H9 (cell line): ENCODE measurements around the gene AIFM2. TPM values are rescaled to one million over a fixed set of nuclear protein-coding genes. Genes with fewer than 3 reads are reported as not detected.

ENCODE experiments used
- DNase-seq: peaks from one replicate; pipeline ENCODE4 v3.0.0-alpha.2; 2017
- H2AFZ ChIP-seq: one replicate; pipeline ENCODE4 v1.6.1; 2013; ENCODE audit warnings: mild to moderate bottlenecking, low read length, control low read depth, moderate library complexity
- H2AK5ac ChIP-seq: 2 replicates; pipeline ENCODE4 v1.6.1; 2013; ENCODE audit warnings: low read length, control low read depth, mixed read lengths; ENCODE audit not compliant: insufficient read length
- H2BK120ac ChIP-seq: one replicate; pipeline ENCODE4 v1.6.1; 2013; ENCODE audit warnings: low read depth, mild to moderate bottlenecking, low read length, control low read depth, inconsistent platforms; ENCODE audit not compliant: poor library complexity, severe bottlenecking
- H2BK12ac ChIP-seq: 2 replicates; pipeline ENCODE4 v1.6.1; 2013; ENCODE audit warnings: low read length, control low read depth, mixed read lengths, low read depth; ENCODE audit not compliant: insufficient read length
- H2BK15ac ChIP-seq: 2 replicates; pipeline ENCODE4 v1.6.1; 2013; ENCODE audit warnings: low read depth, low read length, control low read depth
- H2BK20ac ChIP-seq: one replicate; pipeline ENCODE4 v1.6.1; 2013; ENCODE audit warnings: low read depth, mild to moderate bottlenecking, low read length, control low read depth, inconsistent platforms; ENCODE audit not compliant: poor library complexity, severe bottlenecking
- H2BK5ac ChIP-seq: 2 replicates; pipeline ENCODE4 v1.6.1; 2013; ENCODE audit warnings: low read length, control low read depth, mixed read lengths; ENCODE audit not compliant: insufficient read length
- H3K14ac ChIP-seq: 2 replicates; pipeline ENCODE4 v1.6.1; 2013; ENCODE audit warnings: low read length, control low read depth; ENCODE audit not compliant: insufficient read depth
- H3K18ac ChIP-seq: 2 replicates; pipeline ENCODE4 v1.6.1; 2013; ENCODE audit warnings: low read depth, mild to moderate bottlenecking, mixed read lengths, low read length, control low read depth; ENCODE audit not compliant: insufficient read length
- H3K23ac ChIP-seq: 2 replicates; pipeline ENCODE4 v1.6.1; 2013; ENCODE audit warnings: low read length, control low read depth, mixed read lengths, low read depth; ENCODE audit not compliant: insufficient read length
- H3K23me2 ChIP-seq: 2 replicates; pipeline ENCODE4 v1.6.1; 2013; ENCODE audit warnings: low read depth, mild to moderate bottlenecking, mixed read lengths, low read length, control low read depth; ENCODE audit not compliant: insufficient read length, poor library complexity, severe bottlenecking
- H3K27ac ChIP-seq: 2 replicates; pipeline ENCODE4 v1.5.1; 2013; ENCODE audit warnings: low read length, control low read depth, mixed read lengths, low read depth; ENCODE audit not compliant: insufficient read length
- H3K27me3 ChIP-seq: 2 replicates; pipeline ENCODE4 v1.6.1; 2013; ENCODE audit warnings: low read length, control low read depth, inconsistent platforms; ENCODE audit not compliant: insufficient read depth
- H3K4ac ChIP-seq: 2 replicates; pipeline ENCODE4 v1.6.1; 2013; ENCODE audit warnings: low read depth, mild to moderate bottlenecking, control low read depth, inconsistent platforms, low read length, moderate library complexity
- H3K4me1 ChIP-seq: 2 replicates; pipeline ENCODE4 v1.6.1; 2013; ENCODE audit warnings: low read length, control low read depth, inconsistent platforms; ENCODE audit not compliant: insufficient read depth
- H3K4me2 ChIP-seq: 2 replicates; pipeline ENCODE4 v1.6.1; 2013; ENCODE audit warnings: low read length, control low read depth, mixed read lengths; ENCODE audit not compliant: insufficient read length, insufficient read depth
- H3K56ac ChIP-seq: 2 replicates; pipeline ENCODE4 v1.6.1; 2013; ENCODE audit warnings: low read depth, mild to moderate bottlenecking, mixed read lengths, low read length, control low read depth; ENCODE audit not compliant: insufficient read length
- H3K79me1 ChIP-seq: 2 replicates; pipeline ENCODE4 v1.6.1; 2013; ENCODE audit warnings: low read depth, mild to moderate bottlenecking, moderate library complexity, low read length, control low read depth, inconsistent platforms; ENCODE audit not compliant: insufficient read depth, poor library complexity, severe bottlenecking
- H3K79me2 ChIP-seq: 2 replicates; pipeline ENCODE4 v1.6.1; 2013; ENCODE audit warnings: low read length, control low read depth, inconsistent platforms; ENCODE audit not compliant: insufficient read depth
- H3K9ac ChIP-seq: 2 replicates; pipeline ENCODE4 v1.6.1; 2013; ENCODE audit warnings: low read length, control low read depth, mixed read lengths; ENCODE audit not compliant: insufficient read length; ENCODE audit errors: extremely low read depth
- H3K9me3 ChIP-seq: one replicate; pipeline ENCODE4 v1.6.1; 2013; ENCODE audit warnings: low read depth, low read length, inconsistent platforms; ENCODE audit not compliant: control insufficient read depth
- H3T11ph ChIP-seq: one replicate; pipeline ENCODE4 v1.6.1; 2013; ENCODE audit warnings: mild to moderate bottlenecking, low read length, control low read depth, inconsistent platforms
- H4K20me1 ChIP-seq: one replicate; pipeline ENCODE4 v1.6.1; 2013; ENCODE audit not compliant: control insufficient read depth, insufficient read length, insufficient read depth
- H4K5ac ChIP-seq: 2 replicates; pipeline ENCODE4 v1.6.1; 2013; ENCODE audit warnings: low read depth, mild to moderate bottlenecking, mixed read lengths, low read length, control low read depth; ENCODE audit not compliant: insufficient read length
- H4K8ac ChIP-seq: replicated peaks from 2 replicates; pipeline ENCODE4 v1.6.1; 2013; ENCODE audit warnings: low read length, control low read depth, mixed read lengths, low read depth; ENCODE audit not compliant: insufficient read length
- H4K91ac ChIP-seq: 2 replicates; pipeline ENCODE4 v1.6.1; 2013; ENCODE audit warnings: low read depth, mild to moderate bottlenecking, moderate library complexity, mixed read lengths, low read length, control low read depth; ENCODE audit not compliant: insufficient read length
- H3K27ac Mint-ChIP-seq, 3 experiments: 2 replicates in 2 of 3; 3 replicates in 1 of 3; pipeline ENCODE4 v1.8.0; 2020 to 2021; ENCODE audit warnings: mixed read lengths in 3 of 3, mild to moderate bottlenecking in 1 of 3, moderate library complexity in 1 of 3
- H3K27me3 Mint-ChIP-seq: 2 replicates; pipeline ENCODE4 v1.8.0; 2021; ENCODE audit warnings: low read depth, mild to moderate bottlenecking, moderate library complexity, mixed read lengths
- H3K36me3 Mint-ChIP-seq, 3 experiments: 2 replicates in 2 of 3; 3 replicates in 1 of 3; pipeline ENCODE4 v1.8.0; 2020 to 2021; ENCODE audit warnings: low read depth in 3 of 3, mixed read lengths in 3 of 3; ENCODE audit not compliant: insufficient read depth in 1 of 3
- H3K4me1 Mint-ChIP-seq, 2 experiments: 2 replicates each; pipeline ENCODE4 v1.8.0; 2020; ENCODE audit warnings: mixed read lengths in 2 of 2
- H3K4me3 Mint-ChIP-seq, 2 experiments: 2 replicates in 1 of 2; 3 replicates in 1 of 2; pipeline ENCODE4 v1.8.0; 2020 to 2021; ENCODE audit warnings: mild to moderate bottlenecking in 2 of 2, mixed read lengths in 2 of 2, moderate library complexity in 1 of 2
- H3K9me3 Mint-ChIP-seq, 2 experiments: 2 replicates in 1 of 2; 3 replicates in 1 of 2; pipeline ENCODE4 v1.8.0; 2020; ENCODE audit warnings: mild to moderate bottlenecking in 2 of 2, mixed read lengths in 2 of 2, moderate library complexity in 1 of 2
- WGBS: extraction: QIAGEN DNeasy Blood & Tissue Kit; methylation state at CpG from one replicate; pipeline ENCODE4 v1.1.7; 2013; ENCODE audit warnings: missing lambda C conversion rate, low lambda C conversion rate, mixed read lengths; ENCODE audit not compliant: insufficient read length; ENCODE audit errors: extremely low coverage; 5-methylcytosine and 5-hydroxymethylcytosine counted together
- total RNA-seq: library from RNA; stranded (reverse); gene quantifications from 2 replicates; pipeline ENCODE4 v1.2.1, GENCODE V29; 2021
- TF ChIP-seq, protein P1 (sequence below): fragments of 200-600 bp; sonication (generic); conservative IDR thresholded peaks from 3 replicates; pipeline ENCODE4 v1.8.0; 2021; ENCODE audit warnings: antibody characterized with exemption, mild to moderate bottlenecking

AIFM2 gene
- total RNA-seq, 1 experiment from 2014 or later, result 5.3 TPM

DNA sequence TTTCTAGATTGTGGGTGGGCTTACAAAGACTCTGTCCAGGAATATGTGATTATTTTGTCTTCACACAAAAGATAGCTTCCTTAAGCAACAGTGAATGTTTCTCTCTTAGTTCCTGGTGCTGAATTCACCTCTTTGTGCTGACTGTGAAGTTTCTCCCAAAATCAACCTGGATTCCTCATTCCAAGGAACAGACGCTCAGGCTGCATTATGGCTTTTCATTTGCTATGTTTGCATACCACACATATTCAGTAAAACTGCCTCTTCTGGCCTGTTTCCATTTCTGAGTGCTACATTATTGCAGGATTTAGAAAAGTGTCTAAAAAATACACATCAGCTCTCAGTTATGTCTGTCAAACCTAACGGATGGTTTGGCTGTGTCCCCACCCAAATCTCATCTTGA lies 58.5 kb downstream of the AIFM2 start:
- Histone ChIP-seq H2BK120ac (no peak overlapping the region), H3K4me2 (no peak overlapping the region), H4K20me1 (no peaks in the 10 kb centered on the region), H3K4me1 (peaks cover 5% of the 10 kb centered on the region; the same call in 1 of the 2 replicates), H4K8ac (no peak overlapping the region), H4K5ac (no peak overlapping the region), H2AFZ (no peak overlapping the region), H3K9me3 (no peaks in the 10 kb centered on the region), H3K4ac (no peak overlapping the region), H3K79me2 (no peaks in the 10 kb centered on the region), H3K9ac (no peak overlapping the region), H3K14ac (no peak overlapping the region), H3K79me1 (no peaks in the 10 kb centered on the region), H2BK20ac (no peak overlapping the region), H3K23me2 (no peaks in the 10 kb centered on the region), H2BK12ac (no peak overlapping the region), H3K27me3 (no peaks in the 10 kb centered on the region), H3K56ac (no peak overlapping the region), H2BK15ac (no peak overlapping the region), H3K18ac (no peak overlapping the region), H3T11ph (no peak overlapping the region), H2BK5ac (no peak overlapping the region), H3K27ac (no peak overlapping the region), H3K23ac (no peak overlapping the region), H2AK5ac (no peak overlapping the region), H4K91ac (no peak overlapping the region)
- Mint-ChIP-seq H3K4me1 (peaks cover 9 to 13% of the 10 kb centered on the region in 2 experiments), H3K36me3 (no peaks in the 10 kb centered on the region; a peak in 1 of 7 replicates), H3K27ac (no peak overlapping the region), H3K9me3 (no peaks in the 10 kb centered on the region), H3K27me3 (peaks cover 21% of the 10 kb centered on the region), H3K4me3 (no peak overlapping the region)
- no CpG with 5 or more reads among the region's 2 CpGs for WGBS
- TF ChIP-seq, protein P1, sequence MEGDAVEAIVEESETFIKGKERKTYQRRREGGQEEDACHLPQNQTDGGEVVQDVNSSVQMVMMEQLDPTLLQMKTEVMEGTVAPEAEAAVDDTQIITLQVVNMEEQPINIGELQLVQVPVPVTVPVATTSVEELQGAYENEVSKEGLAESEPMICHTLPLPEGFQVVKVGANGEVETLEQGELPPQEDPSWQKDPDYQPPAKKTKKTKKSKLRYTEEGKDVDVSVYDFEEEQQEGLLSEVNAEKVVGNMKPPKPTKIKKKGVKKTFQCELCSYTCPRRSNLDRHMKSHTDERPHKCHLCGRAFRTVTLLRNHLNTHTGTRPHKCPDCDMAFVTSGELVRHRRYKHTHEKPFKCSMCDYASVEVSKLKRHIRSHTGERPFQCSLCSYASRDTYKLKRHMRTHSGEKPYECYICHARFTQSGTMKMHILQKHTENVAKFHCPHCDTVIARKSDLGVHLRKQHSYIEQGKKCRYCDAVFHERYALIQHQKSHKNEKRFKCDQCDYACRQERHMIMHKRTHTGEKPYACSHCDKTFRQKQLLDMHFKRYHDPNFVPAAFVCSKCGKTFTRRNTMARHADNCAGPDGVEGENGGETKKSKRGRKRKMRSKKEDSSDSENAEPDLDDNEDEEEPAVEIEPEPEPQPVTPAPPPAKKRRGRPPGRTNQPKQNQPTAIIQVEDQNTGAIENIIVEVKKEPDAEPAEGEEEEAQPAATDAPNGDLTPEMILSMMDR, result no peak
- no peak for DNase-seq
